Parietal lobe (tissue), 2 donors: Measurements from ENCODE around the gene EIF5A. TPM values are rescaled to one million over a fixed set of nuclear protein-coding genes. Genes with fewer than 3 reads are reported as not detected.

Experiments used
- small RNA-seq: library from RNA; depleted of rRNA; stranded (forward); fragments of <200 nt; gene quantifications from one replicate; pipeline ENCODE3, GENCODE V24; 2014; ENCODE audit warnings: low replicate concordance
- total RNA-seq: library from RNA; depleted of rRNA; stranded (reverse); fragments of >200 nt; gene quantifications from one replicate; pipeline ENCODE4 v1.2.3, GENCODE V29; 2014

Gene EIF5A
- total RNA-seq = 132 TPM

GRCh38 chr17:7306911-7307685 lies at the start of gene EIF5A:
EIF5A (plus strand) TSS chr17:7307628; CDS start chr17:7309636, 2,008 bp downstream.

GRCh38 chr17:7262192-7262934 lies 45.1 kb upstream of the EIF5A start, which contains the start of gene CLDN7:
CLDN7 (minus strand) TSS chr17:7262478; CDS start chr17:7262043, 435 bp downstream.

GRCh38 chr17:7281074-7281952 lies 26.1 kb upstream of the EIF5A start, which contains the start of gene SLC2A4:
SLC2A4 (plus strand) TSS chr17:7281718; CDS start chr17:7281935, 217 bp downstream.

DNA sequence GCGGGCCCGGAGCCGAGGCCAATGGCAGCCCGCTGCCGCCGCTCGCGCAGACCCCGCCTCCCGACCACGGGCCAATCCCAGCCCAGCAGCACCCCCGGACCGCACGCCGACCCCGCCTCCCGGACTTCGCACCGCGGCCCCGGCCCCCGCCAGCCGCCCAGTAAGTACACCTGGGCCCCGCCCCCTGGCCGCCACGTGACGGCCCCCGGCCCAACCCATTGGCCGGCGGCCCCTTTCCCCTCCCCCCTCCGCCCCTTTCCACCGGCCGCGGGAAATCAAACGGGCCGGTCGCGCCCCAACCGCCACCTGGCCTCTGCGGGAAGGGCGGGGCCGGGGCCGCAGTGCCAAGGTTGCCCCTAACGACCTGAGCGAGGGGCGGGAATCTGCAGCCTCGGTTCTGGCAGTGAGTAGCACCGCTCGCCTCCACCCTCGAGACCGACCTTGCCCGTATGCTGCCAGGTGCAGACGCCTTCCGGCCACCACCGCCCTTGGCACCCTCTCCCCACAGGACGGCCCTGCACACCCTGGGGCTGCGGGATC lies 12.7 kb upstream of the EIF5A start, which contains the start of gene YBX2:
YBX2 (minus strand) TSS at position 26 of the 540 bp plus-strand sequence. CDS start 139 bp downstream, outside the sequence.

GRCh38 chr17:7314719-7315569 lies 7.5 kb downstream of the EIF5A start, which contains the start of gene GPS2:
GPS2 (minus strand) TSS chr17:7315360; CDS start chr17:7315052, 308 bp downstream.

DNA sequence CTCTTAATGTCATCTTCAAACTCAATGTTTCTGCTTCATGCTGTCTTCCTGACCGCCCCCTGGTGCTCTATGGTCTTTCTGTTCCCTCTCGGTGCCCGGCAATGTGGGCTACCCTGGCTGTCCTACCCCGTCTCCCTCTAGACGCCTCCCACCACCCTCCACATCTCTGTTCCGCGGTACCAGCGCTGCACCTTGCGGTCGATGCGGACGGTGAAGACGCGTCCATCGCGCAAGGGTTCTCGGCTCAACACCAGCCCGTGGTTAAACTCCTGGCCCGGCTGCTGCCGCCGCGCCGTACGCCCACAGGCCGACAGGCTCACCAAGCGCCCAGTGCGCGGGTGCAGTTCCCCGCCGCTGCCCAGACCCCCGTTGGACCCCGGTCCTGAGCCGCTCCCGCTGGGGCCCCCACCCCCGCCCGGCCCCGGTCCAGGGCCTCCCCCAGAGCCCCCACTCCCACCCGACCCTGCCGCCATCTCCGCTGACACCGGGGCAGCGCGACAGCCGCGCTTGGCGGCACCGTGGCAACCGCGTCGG lies 21.5 kb downstream of the EIF5A start, which contains the start of gene NEURL4:
NEURL4 (minus strand) TSS at position 496 of the 534 bp plus-strand sequence; CDS start at position 473, 23 bp downstream.

GRCh38 chr17:7336240-7337175 lies 29.1 kb downstream of the EIF5A start, which contains the start of gene ACAP1:
ACAP1 (plus strand) TSS chr17:7336529; CDS start chr17:7336735, 206 bp downstream.

GRCh38 chr17:7351665-7352502 lies 44.5 kb downstream of the EIF5A start, which contains the start of gene KCTD11:
KCTD11 (plus strand) TSS chr17:7352162.

DNA sequence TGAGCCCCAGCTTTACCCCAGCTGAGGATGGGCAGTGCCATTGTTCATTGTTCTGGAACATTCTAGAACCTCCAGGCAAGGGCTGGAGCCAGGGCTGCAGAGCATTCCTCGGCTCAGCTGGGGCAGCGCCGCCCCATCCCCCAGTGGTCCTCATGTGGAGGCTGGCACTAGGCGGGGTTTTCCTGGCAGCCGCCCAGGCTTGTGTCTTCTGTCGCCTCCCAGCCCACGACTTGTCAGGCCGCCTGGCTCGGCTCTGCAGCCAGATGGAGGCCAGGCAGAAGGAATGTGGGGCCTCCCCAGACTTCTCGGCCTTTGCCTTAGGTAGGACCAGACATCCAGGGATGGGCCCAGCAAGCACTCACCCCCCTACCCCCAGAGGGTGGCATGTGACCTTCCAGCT lies 47.6 kb downstream of the EIF5A start, which contains the start of gene TMEM95:
TMEM95 (plus strand) TSS at position 104 of the 400 bp plus-strand sequence; CDS start at position 153, 49 bp downstream.

Small RNAs within 50 kb of the gene (small RNA-seq; reads per million reads assigned to genes)
- gene AC026954.2 (not detected), gene RF00019 (not detected)

Other genes with a start within 250 kb of the EIF5A start
- gene CLEC10A, start 227.4 kb upstream of the EIF5A start, total RNA-seq = not detected
- gene ASGR2, start 192.8 kb upstream of the EIF5A start, total RNA-seq = not detected
- 12.5 TPM for gene ASGR1, start 128.3 kb upstream of the EIF5A start, total RNA-seq
- 155 TPM for gene DLG4, start 87.8 kb upstream of the EIF5A start, total RNA-seq
- gene ACADVL, start 87.7 kb upstream of the EIF5A start, total RNA-seq = 147 TPM
- gene DVL2, start 73.1 kb upstream of the EIF5A start, total RNA-seq = 81.4 TPM
- 25.7 TPM for gene PHF23, start 68.2 kb upstream of the EIF5A start, total RNA-seq
- 103 TPM for gene GABARAP, start 65.2 kb upstream of the EIF5A start, total RNA-seq
- gene CTDNEP1, start 55.9 kb upstream of the EIF5A start, total RNA-seq = 34.1 TPM
- 26.6 TPM for gene ELP5, start 55.4 kb upstream of the EIF5A start, total RNA-seq
- gene CLDN7, start 45.1 kb upstream of the EIF5A start, total RNA-seq = not detected
- gene SLC2A4, start 25.9 kb upstream of the EIF5A start, total RNA-seq = not detected
- 2.5 TPM for gene YBX2, start 13.0 kb upstream of the EIF5A start, total RNA-seq
- gene GPS2, start 7.7 kb downstream of the EIF5A start, total RNA-seq = 59.8 TPM
- 61.0 TPM for gene NEURL4, start 21.7 kb downstream of the EIF5A start, total RNA-seq
- gene ACAP1, start 28.9 kb downstream of the EIF5A start, total RNA-seq = not detected
- gene KCTD11, start 44.5 kb downstream of the EIF5A start, total RNA-seq = 2.5 TPM
- not detected for gene TMEM95, start 47.5 kb downstream of the EIF5A start, total RNA-seq
- 1.3 TPM for gene TNK1, start 73.5 kb downstream of the EIF5A start, total RNA-seq
- gene PLSCR3, start 86.9 kb downstream of the EIF5A start, total RNA-seq = 29.7 TPM
- gene TMEM256, start 96.5 kb downstream of the EIF5A start, total RNA-seq = 42.9 TPM
- 22.8 TPM for gene NLGN2, start 100.2 kb downstream of the EIF5A start, total RNA-seq
- gene SPEM1, start 112.7 kb downstream of the EIF5A start, total RNA-seq = not detected
- gene SPEM2, start 118.0 kb downstream of the EIF5A start, total RNA-seq = not detected
- gene SPEM3, start 121.2 kb downstream of the EIF5A start, total RNA-seq = not detected
- 1.9 TPM for gene TMEM102, start 127.8 kb downstream of the EIF5A start, total RNA-seq
- gene FGF11, start 131.9 kb downstream of the EIF5A start, total RNA-seq = 13.1 TPM
- gene CHRNB1, start 137.4 kb downstream of the EIF5A start, total RNA-seq = 15.3 TPM
- gene ZBTB4, start 172.0 kb downstream of the EIF5A start, total RNA-seq = 20.0 TPM
- not detected for gene SLC35G6, start 173.8 kb downstream of the EIF5A start, total RNA-seq
- gene POLR2A, start 176.7 kb downstream of the EIF5A start, total RNA-seq = 106 TPM
- gene TNFSF12, start 241.4 kb downstream of the EIF5A start, total RNA-seq = 6.6 TPM